GM19452 (cell line): ENCODE measurements around the gene WBP2NL.
"Not testable (repeated sequence)": the region's sequence is repeated elsewhere in the genome, so short reads cannot be mapped to it uniquely, and the experiment has no call there.

Experiments used
- ATAC-seq: cut with Tn5 transposase; IDR thresholded peaks from one replicate; pipeline ENCODE4 v1.9.1; 2021; ENCODE audit not compliant: unreplicated experiment

WBP2NL gene, protein sequence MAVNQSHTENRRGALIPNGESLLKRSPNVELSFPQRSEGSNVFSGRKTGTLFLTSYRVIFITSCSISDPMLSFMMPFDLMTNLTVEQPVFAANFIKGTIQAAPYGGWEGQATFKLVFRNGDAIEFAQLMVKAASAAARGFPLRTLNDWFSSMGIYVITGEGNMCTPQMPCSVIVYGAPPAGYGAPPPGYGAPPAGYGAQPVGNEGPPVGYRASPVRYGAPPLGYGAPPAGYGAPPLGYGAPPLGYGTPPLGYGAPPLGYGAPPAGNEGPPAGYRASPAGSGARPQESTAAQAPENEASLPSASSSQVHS

DNA sequence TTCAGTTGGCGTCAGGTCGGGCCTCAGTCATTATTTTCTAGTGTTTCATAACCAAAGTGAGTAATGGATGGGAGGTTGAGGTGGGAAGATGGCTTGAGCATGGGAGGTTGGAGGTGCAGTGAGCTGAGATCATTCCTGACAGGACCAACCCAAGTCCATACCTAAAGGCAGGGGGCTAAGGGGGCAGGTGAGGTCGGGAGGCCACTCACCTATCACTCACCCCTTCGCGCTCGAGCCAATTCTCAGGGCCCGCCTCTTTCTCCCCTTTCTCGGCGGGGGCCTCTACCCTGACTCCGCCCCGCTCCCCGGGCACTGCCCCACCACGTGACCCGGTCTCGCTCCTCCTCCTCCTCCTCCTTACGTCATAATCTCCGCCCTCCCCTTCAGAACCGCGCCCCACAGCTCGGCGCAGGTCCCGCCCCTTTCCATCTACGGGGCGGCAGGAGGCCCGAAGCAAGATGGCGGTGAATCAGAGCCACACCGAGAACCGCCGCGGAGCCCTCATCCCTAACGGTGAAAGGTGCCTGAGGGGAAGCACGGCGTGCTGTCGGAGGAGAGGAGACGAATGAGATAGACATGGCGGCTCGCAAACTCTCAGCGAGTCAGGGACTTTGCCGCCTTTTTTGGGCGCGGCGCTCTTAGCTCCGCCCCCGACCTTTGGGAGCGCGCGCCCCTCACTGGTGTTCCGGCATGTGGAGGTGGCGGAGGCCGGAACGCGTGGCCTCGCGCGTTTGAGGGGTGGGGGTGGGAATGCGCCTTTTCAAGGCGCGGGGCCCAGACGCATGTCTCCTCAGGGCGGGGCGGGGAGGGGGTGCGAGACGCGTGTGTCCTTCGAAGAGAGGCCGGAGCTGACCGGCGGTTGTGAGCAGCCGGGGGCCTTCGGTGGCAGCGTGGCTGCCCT lies at the start of gene WBP2NL:
Gene WBP2NL (plus strand): TSS at position 428 of the 901 bp plus-strand sequence. CDS start 31 bp downstream, at position 459.
- no peak for ATAC-seq

DNA sequence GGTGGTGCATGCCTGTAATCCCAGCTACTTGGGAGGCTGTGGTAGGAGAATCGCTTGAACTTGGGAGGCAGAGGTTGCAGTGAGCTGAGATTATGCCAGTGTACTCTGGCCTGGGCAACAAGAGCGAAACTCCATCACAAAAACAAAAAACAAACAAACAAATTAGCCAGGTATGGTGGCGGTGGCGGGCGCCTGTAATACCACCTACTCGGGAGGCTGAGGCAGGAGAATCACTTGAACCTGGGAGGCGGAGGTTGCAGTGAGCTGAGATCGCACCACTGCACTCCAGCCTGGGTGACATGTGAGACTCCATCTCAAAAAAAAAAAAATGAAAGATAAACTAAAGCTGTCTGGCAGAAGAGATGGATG lies 49.7 kb upstream of the WBP2NL start:
- ATAC-seq, result not testable (repeated sequence)

- no peak for ATAC-seq
Measured at GRCh38 chr22:41949297-41949965, 49.2 kb upstream of the WBP2NL start.

DNA sequence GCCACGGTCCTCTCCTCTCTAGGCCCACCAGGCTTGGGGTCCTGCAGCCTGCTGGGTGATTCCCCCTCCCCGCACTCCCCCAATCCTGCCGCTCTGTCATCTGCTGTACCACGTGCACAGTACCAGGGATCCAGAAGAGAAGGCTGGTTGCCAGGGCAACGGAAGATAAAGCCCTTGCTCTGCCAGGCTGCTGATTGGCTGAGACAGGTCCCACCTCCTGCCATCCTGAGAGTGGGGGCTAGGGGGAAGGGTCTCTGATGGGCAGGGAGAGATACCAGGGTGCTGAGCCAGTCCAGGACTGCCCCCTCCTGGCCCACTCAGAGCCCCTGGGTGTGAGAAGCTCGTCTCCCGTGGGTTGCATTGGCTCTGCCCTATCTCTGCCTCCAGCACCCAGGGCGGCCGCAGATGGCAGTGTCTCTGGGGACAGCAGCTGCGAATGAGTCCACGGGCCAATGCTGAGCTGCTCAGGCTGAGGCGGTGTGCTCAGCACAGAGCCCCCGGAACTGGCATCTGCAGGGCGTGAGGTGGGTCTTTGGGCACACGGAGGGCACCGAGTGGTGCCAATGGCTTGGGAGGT lies 46.6 kb upstream of the WBP2NL start, which contains the start of gene SMIM45:
Gene SMIM45 (plus strand): TSS at position 253 of the 577 bp plus-strand sequence.
- ATAC-seq, result no peak

DNA sequence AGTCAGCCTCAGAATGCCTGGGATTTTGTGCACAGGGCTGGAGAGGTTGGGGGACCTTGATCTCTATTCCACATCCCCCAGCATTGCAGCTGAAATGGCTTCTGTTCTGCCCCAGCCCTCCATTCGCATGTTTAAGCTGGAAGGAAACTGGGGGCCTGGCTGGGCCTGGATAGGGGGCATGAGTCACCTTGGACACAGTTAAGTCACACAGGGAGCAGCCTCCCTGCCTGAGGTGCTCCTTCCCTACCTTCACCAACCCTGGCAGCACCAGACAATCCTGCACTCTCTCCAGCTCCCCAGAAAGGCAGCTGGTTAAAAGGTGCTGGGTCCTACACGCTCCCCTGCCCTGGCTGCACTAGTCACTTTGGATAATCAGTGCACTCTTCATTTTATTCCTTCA lies 45.9 kb upstream of the WBP2NL start:
- no peak for ATAC-seq

DNA sequence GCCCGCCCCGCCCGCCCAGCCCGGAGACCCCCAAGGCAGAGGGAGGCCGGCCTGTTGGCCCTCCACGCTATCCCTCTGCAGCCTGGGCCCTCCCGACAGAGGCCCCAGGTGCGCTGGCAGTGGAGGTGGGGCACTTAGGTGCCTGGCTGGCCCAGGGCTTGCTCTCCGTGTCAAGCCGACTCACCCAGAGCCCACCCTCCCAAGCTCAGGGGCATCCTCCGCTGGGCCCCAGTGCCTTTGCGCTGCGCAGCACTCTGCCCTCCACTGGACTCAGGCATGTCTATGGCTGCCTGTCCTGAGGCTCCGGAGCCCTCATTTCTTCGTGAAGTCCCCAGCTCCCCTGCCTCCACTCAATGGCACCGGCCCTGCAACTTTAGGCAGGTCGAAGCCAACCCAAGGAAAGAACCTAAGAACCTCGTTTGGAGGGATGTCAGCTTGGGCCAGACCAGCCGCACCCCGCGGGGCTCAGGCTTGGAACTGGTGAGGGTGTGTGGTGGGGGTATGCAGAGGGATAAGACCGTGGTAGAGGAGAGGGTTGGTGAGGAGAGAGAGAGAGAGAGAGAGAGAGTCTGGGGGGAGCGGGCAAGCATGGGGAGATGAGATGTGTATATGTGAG lies 40.5 kb upstream of the WBP2NL start:
- no peak for ATAC-seq

GRCh38 chr22:41963453-41964111 lies 35.0 kb upstream of the WBP2NL start:
- no peak for ATAC-seq

DNA sequence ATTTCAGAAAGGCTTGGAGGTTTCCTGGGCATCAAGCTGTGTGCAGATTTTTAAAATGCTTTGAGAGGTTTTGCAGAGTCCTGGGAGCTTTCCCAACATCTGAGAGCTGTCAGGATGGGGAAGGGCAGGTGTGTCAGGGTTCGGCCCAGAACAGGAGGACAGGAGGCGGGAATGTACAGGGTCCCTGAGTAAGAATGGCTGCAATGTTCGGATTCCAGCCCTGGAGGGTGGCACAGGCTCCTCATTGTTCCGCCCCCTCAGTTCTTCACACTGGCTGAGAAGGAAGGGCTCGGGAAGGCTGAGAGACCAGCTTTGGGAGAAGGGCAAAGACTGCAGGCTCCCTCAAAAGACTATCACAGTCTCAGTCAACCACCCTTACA lies 34.5 kb upstream of the WBP2NL start:
- ATAC-seq, result no peak

DNA sequence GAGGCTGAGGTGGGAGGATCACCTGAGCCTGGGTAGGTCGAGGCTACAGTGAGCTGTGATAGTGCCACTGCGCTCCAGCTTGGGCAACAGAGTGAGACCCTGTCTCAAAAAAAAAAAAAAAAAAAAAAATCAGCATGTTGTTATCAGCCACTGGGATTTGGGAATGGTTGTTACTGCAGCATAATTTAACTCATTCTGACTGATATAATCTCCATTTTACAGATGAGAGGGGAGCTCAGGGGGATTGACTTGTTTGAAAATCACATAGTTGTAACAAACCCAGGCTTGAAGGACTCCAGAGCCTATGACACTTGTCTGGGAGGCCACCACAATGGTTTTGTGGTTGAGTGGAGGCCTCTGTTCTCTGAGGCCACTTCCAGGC lies 32.4 kb upstream of the WBP2NL start:
- ATAC-seq, result no peak

DNA sequence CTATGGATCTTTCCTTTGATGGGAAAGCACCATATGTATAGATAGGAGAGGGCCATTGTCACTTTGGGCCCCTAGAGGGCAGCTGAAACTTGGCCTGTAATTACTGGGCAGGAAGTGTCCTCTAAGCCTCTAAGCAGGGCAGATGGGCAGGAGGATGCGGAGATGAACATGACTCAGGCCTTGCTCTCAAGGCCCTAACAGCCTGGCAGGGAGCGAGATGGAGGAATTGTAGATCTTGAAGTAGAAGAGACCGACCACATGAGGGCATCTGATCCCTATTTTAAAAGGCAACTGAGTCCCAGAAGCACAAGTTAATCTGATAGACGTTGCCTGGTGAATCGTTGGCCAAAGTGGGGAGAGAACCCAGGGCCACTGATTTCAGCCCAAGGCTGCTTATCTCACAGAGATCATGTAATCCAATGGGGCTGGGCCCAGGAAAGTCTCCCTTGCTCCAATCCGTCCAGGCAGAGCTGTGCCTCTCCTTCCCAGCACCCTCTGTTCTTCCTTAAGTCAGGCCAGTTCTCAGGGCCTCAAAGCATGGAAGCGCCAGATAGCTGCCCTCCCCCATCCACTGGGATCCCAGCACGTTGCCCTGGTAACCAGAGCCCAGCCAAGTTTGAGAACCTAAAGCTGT lies 31.9 kb upstream of the WBP2NL start:
- ATAC-seq, result no peak

- ATAC-seq, result no peak
Measured at GRCh38 chr22:41968601-41969000, 30.0 kb upstream of the WBP2NL start.

- ATAC-seq, result no peak
Measured at GRCh38 chr22:41969110-41969646, 29.4 kb upstream of the WBP2NL start, which contains the start of gene SEPTIN3. TSS of gene SEPTIN3 (plus strand) at chr22:41969443. CDS start at chr22:41971493, 2,050 bp downstream.

GRCh38 chr22:41970601-41971000 lies 28.0 kb upstream of the WBP2NL start:
- no peak for ATAC-seq

GRCh38 chr22:41971431-41971830 lies 27.2 kb upstream of the WBP2NL start:
- ATAC-seq, result no peak

DNA sequence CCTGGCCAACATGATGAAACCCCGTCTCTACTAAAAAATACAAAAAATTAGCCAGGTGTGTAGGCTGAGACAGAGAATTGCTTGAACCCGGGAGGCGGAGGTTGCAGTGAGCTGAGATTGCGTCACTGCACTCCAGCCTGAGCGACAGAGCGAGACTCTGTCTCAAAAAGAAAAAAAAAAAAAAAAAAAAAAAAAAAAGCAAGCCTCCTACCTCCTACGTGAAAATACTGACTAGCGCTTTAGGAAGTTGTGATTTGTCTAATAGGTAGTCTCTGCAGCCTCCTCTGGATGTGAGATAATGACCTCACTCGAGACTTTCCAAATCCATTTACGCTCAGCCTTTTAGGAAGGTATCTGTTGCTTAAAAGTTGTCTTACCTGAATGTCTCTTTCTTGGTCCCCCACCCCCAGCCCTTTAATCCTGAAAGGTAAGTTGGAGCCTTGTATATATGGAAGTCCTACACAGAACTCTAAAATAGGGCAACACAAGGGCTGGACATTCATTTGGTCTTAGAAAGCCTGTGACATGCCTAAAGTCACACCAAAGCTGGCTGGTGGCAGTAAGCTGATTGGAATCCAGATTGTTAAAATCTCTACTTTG lies 23.8 kb upstream of the WBP2NL start:
- ATAC-seq, result no peak

- ATAC-seq, result no peak
Measured at GRCh38 chr22:41975299-41976069, 23.1 kb upstream of the WBP2NL start.

GRCh38 chr22:41976070-41976901 lies 22.3 kb upstream of the WBP2NL start:
- no peak for ATAC-seq
